HG02642 (cell line): ENCODE data around the gene KCNJ2.

Experiments used
- ATAC-seq: cut with Tn5 transposase; IDR thresholded peaks from one replicate; pipeline ENCODE4 v1.9.1; 2021; ENCODE audit warnings: mild to moderate bottlenecking; ENCODE audit not compliant: unreplicated experiment, poor library complexity

The KCNJ2 gene

DNA sequence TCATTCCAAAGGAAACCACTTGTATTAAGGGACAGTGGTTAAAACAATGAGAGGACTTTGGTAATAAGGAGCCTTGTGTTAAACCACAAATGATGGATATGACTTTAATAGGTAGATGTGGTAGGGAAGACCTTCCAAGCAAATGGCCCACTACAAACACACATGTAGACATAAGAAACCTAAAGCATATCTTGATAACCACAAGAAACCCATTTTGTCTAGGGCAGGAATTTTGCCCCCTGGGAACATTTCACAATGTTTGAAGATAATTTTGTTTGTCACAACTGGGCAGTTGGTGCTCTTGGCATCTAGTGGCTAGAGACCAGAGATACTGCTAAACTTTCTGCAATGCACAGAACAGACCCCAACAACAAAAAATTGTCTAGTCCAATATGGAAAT, 25.8 kb downstream of the KCNJ2 start:
- ATAC-seq = no peak

DNA sequence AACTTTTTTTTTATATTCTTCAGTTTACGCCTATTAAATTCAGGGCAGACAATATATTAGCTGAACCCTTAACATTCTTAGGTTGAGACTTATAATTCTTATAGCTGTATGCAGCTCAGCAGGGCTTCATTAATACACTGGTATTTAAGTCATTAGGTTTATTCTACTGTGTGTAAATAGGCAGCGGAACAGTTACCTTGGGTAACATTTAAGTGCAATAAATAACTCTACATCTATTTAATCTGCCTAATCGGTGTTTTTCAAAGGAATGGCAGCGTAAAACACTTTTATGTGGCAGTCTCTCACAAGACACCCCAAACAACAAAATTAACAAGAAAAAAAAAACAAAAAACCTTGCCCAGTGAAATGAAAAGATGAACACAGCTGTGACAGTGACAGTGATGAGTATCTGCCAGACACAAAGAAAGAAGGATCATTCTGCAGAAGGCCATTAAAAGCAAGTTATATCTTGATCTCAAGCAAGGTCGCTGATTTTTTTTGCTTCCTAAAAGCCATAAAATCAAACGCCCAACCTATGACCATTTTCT, 32.6 kb downstream of the KCNJ2 start:
- no peak for ATAC-seq

- no peak for ATAC-seq
Measured at GRCh38 chr17:70202840-70203239, 33.5 kb downstream of the KCNJ2 start.

DNA sequence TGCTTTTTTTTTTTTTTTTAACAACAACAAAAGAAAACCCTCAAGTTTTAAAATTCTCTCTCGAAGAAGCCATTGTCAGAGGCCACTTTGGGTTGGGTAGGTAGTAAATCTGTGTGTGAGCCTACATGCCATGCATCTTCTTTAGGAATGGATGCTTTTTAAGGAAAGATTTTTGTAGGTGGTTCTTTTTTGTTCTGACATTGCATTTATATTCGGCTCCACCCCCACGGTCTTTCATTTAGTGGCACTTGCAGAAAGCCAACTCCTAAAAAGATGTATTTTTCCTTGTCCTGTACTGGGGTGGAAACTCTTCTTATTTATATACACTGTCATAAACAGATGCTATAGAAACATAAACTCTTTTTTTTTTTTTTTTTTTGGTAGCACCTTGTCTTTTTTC, 35.1 kb downstream of the KCNJ2 start:
- no peak for ATAC-seq

GRCh38 chr17:70205401-70205800, 36.1 kb downstream of the KCNJ2 start:
- ATAC-seq = no peak

- no peak for ATAC-seq
Measured at GRCh38 chr17:70206361-70207010, 37.2 kb downstream of the KCNJ2 start.

DNA sequence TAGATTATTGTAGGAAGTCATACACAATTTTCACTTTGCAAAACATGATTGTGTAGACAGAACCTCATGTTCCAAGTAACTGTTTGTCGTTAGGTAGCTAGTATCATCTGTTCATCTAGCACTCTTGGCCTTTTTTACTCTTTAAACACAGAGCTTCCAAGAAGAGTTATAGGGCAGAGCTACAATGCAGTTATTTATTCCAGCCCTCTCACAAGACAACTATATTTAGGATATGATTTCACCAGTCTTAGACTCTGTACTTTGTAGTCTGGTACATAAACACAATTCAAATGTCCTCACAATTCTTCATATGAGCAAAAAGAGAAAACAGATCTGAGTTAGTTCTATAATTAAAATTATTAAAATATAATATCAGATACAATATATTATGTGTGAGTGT, 37.9 kb downstream of the KCNJ2 start:
- no peak for ATAC-seq

DNA sequence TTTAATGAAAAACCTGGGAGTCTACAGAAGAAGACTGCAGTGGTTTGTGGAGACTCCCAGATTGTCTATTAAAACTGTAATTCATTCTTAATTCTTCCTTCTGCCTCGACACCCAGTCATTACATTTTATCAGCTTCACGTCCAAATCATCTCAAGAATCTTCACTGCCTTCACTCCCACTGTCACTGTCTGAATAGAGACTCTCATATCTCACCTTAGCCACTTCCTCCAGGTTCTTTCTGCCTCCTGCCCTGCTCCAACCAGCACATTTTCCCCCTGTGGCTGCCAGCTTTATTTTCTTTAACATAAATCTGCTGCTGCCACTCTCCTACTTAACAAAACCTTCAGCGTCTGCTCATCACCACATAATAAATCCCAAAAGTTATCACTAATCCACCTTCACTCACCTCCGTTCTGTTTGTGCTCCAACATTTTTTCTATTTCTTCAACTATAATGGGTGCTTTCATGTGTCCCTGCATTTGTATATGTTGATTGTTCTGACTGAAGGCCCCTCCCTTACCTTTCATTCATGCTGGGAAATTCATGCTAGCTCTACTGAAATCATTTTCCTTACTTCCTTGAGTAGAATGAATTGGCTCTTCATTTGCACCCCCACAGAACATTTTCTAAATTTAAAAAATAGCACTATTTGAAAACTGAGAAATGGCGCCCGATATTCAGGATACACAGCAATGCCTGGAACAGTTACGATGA, 38.9 kb downstream of the KCNJ2 start:
- ATAC-seq = no peak

- ATAC-seq = no peak
Measured at GRCh38 chr17:70208825-70209555, 39.7 kb downstream of the KCNJ2 start.

GRCh38 chr17:70215656-70216055, 46.3 kb downstream of the KCNJ2 start:
- no peak for ATAC-seq

DNA sequence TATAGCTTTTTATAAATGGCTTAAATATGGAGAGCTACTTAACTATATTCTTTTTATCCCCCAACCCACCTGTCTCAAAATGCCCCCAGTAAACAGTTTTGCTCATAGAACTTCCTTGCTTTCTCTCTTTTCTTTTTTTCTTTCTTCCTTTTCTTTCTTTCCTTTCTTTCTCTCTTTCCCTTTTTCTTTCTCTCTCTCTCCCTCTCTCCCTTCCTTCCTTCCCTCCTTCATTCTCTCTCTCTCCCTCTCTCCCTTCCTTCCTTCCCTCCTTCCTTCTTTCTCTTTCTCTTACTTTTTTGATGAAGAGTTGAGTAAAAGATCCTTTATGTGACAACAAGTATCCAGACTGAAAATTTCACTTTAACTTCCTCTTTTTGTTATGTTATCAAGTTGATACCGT, 48.2 kb downstream of the KCNJ2 start:
- no peak for ATAC-seq

DNA sequence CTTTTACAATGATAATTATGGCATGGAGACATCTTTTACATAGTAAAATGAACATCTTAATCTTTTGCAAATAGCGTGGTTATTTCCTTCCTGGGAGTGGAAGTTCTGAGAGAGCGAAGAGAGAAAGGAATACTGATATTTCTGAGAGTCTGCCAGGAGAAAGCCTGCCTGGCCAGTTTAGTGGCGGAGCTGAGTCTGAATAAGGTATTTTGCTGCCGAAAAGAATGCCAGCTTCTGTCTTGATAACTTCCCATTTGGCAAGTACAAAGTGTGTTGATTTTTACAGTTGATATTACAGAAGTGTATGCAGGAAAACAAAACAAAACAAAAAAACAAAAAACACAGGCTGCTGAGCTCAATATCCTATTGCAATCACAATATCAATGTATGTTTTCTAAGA, 55.9 kb downstream of the KCNJ2 start:
- no peak for ATAC-seq
